Measurements from ENCODE around the gene TMEM86B.

DNA sequence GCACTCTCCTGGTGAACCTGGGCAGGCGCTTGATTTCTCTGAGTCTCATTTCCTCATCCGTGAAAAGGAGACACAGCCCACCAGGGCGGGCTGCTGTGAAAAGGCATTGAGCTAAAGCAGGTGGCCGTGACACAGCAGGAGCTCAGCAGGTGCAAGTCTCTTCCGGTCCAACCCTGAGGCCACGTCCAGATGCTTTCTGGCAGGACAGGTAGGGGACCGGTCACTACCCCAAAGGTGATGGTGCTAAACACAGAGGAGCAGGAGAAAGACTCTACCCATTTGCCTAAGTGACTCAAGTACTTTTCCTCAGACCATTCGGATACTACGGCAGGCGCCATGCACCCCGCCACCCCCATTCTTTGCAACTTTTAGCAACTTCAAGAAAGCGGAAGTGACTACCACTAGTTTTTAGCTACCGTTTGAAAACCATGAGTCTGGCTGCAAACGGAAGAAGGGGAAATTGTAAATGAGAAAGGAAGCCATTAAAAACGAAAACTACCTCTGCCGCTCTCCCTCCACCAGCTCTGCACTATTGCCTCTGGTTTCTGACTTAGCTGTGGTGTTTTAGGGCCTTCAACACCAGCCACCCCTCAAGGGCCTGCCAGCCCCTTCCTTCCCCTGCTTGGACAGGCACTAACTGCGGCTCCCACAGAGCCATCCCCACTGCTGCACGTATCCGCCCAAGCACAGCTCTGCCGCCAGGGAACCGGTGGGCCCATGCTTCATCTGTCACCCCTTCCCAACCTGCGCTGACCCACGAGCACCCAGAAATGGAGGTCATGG lies 25.5 kb upstream of the TMEM86B start:
- TF ChIP-seq POLR2AphosphoS5 (IDR thresholded peaks at IDR 0.05) (no peak), EZH2 (IDR thresholded peaks at IDR 0.05; ENCODE audit: borderline replicate concordance, insufficient read depth, low read length, poor library complexity, severe bottlenecking) (no peak)
- TF ChIP-seq, protein P1, sequence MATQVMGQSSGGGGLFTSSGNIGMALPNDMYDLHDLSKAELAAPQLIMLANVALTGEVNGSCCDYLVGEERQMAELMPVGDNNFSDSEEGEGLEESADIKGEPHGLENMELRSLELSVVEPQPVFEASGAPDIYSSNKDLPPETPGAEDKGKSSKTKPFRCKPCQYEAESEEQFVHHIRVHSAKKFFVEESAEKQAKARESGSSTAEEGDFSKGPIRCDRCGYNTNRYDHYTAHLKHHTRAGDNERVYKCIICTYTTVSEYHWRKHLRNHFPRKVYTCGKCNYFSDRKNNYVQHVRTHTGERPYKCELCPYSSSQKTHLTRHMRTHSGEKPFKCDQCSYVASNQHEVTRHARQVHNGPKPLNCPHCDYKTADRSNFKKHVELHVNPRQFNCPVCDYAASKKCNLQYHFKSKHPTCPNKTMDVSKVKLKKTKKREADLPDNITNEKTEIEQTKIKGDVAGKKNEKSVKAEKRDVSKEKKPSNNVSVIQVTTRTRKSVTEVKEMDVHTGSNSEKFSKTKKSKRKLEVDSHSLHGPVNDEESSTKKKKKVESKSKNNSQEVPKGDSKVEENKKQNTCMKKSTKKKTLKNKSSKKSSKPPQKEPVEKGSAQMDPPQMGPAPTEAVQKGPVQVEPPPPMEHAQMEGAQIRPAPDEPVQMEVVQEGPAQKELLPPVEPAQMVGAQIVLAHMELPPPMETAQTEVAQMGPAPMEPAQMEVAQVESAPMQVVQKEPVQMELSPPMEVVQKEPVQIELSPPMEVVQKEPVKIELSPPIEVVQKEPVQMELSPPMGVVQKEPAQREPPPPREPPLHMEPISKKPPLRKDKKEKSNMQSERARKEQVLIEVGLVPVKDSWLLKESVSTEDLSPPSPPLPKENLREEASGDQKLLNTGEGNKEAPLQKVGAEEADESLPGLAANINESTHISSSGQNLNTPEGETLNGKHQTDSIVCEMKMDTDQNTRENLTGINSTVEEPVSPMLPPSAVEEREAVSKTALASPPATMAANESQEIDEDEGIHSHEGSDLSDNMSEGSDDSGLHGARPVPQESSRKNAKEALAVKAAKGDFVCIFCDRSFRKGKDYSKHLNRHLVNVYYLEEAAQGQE (IDR thresholded peaks at IDR 0.05; ENCODE audit: borderline replicate concordance): no peak

All from neural cell (in vitro differentiated cells).